Activated CD4-positive, CD25-positive, alpha-beta regulatory T cell treated with anti-CD3 and anti-CD28 coated beads, Interleukin-2, amount 50 U/mL, for 72 hours (primary cell): ENCODE data around the gene TLE6.
"Not testable (repeated sequence)": the region's sequence is repeated elsewhere in the genome, so short reads cannot be mapped to it uniquely, and the experiment has no call there.

Experiments used
- DNase-seq: peaks from one replicate; pipeline ENCODE4 v3.0.0; 2021

The TLE6 gene

GRCh38 chr19:3005345-3005744 lies 28.0 kb downstream of the TLE6 start:
- no peak for DNase-seq

GRCh38 chr19:3006075-3006767 lies 28.9 kb downstream of the TLE6 start:
- peak; percentile 61 for DNase-seq

GRCh38 chr19:3007975-3008374 lies 30.6 kb downstream of the TLE6 start:
- DNase-seq: no peak

GRCh38 chr19:3008994-3009393 lies 31.6 kb downstream of the TLE6 start:
- no peak for DNase-seq

- no peak for DNase-seq
Measured at GRCh38 chr19:3010871-3011270, 33.5 kb downstream of the TLE6 start.

GRCh38 chr19:3012059-3012458 lies 34.7 kb downstream of the TLE6 start:
- DNase-seq: not testable (repeated sequence)

GRCh38 chr19:3012621-3013262 lies 35.4 kb downstream of the TLE6 start:
- DNase-seq: no peak

- DNase-seq: no peak
Measured at GRCh38 chr19:3013263-3013725, 35.9 kb downstream of the TLE6 start.

- no peak for DNase-seq
Measured at GRCh38 chr19:3014135-3014534, 36.8 kb downstream of the TLE6 start.

- no peak for DNase-seq
Measured at GRCh38 chr19:3015126-3016057, 38.0 kb downstream of the TLE6 start.

- no peak for DNase-seq
Measured at GRCh38 chr19:3017923-3018322, 40.6 kb downstream of the TLE6 start.

- no peak for DNase-seq
Measured at GRCh38 chr19:3019211-3019854, 42.0 kb downstream of the TLE6 start.

GRCh38 chr19:3020321-3020960 lies 43.1 kb downstream of the TLE6 start:
- DNase-seq: no peak

- DNase-seq: no peak
Measured at GRCh38 chr19:3024509-3024869, 47.1 kb downstream of the TLE6 start.

- no peak for DNase-seq
Measured at GRCh38 chr19:3024870-3025548, 47.6 kb downstream of the TLE6 start.

- no peak for DNase-seq
Measured at GRCh38 chr19:3025549-3025886, 48.2 kb downstream of the TLE6 start.

GRCh38 chr19:3026768-3027167 lies 49.4 kb downstream of the TLE6 start:
- DNase-seq: no peak

GRCh38 chr19:3027292-3027691 lies 49.9 kb downstream of the TLE6 start:
- no peak for DNase-seq

- DNase-seq: no peak
Measured at GRCh38 chr19:3027981-3028304, 50.6 kb downstream of the TLE6 start.

- DNase-seq: no peak
Measured at GRCh38 chr19:3028305-3029064, 51.1 kb downstream of the TLE6 start.
